ENCODE results near the gene DLD.

GRCh38 chr7:107915541-107915940, 24.6 kb downstream of the DLD start:
- TF ChIP-seq, protein P1, sequence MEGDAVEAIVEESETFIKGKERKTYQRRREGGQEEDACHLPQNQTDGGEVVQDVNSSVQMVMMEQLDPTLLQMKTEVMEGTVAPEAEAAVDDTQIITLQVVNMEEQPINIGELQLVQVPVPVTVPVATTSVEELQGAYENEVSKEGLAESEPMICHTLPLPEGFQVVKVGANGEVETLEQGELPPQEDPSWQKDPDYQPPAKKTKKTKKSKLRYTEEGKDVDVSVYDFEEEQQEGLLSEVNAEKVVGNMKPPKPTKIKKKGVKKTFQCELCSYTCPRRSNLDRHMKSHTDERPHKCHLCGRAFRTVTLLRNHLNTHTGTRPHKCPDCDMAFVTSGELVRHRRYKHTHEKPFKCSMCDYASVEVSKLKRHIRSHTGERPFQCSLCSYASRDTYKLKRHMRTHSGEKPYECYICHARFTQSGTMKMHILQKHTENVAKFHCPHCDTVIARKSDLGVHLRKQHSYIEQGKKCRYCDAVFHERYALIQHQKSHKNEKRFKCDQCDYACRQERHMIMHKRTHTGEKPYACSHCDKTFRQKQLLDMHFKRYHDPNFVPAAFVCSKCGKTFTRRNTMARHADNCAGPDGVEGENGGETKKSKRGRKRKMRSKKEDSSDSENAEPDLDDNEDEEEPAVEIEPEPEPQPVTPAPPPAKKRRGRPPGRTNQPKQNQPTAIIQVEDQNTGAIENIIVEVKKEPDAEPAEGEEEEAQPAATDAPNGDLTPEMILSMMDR (IDR thresholded peaks at IDR 0.05; ENCODE audit: low read depth, low read length, missing input control), result no peak
- TF ChIP-seq GABPA (IDR thresholded peaks at IDR 0.05 in 1 of 2, conservative IDR thresholded peaks at IDR 0.05 in 1 of 2) (no peak), SP1 (IDR thresholded peaks at IDR 0.05) (no peak)

Measured in liver (tissue), 3 donors.